H1 (cell line): Measurements from ENCODE around the gene GRIP2. TPM values are rescaled to one million over a fixed set of nuclear protein-coding genes. Genes with fewer than 3 reads are reported as not detected.

Experiments
- CTCF ChIA-PET: fragments of 300-600 bp; sonication (Branson Sonifier 250); formaldehyde crosslinking; loops from one replicate; lab custom pipeline; 2021; ENCODE audit not compliant: partially characterized antibody; lab: Charles Lee
- POLR2A ChIA-PET: fragments of 300-600 bp; sonication (Branson Sonifier 250); formaldehyde crosslinking; loops from one replicate; lab custom pipeline; 2021; ENCODE audit warnings: inconsistent platforms; ENCODE audit not compliant: partially characterized antibody; lab: Charles Lee
- DNase-seq, 2 experiments: peaks; one replicate each; pipeline versions ENCODE4 v3.0.0 to v3.0.0-alpha.2; 2010 to 2022; ENCODE audit warnings: low spot score in 2 of 2, low read depth in 1 of 2, mixed read lengths in 1 of 2
- FAIRE-seq: peaks from 2 replicates; lab custom pipeline; 2011; peaks lifted over from hg19 to GRCh38; lab: Jason Lieb, UNC
- H2AFZ ChIP-seq: 2 replicates; pipeline ENCODE4 v1.8.1; 2012; ENCODE audit warnings: low read length, inconsistent platforms
- H2AK5ac ChIP-seq: 2 replicates; pipeline ENCODE4 v1.6.1; 2013; ENCODE audit warnings: low read depth, low read length
- H2BK120ac ChIP-seq: replicated peaks from 2 replicates; pipeline ENCODE3; 2013; ENCODE audit warnings: low read depth, low read length, inconsistent platforms
- H2BK12ac ChIP-seq: 2 replicates; pipeline ENCODE4 v1.6.1; 2013; ENCODE audit warnings: low read depth, low read length
- H2BK15ac ChIP-seq: 2 replicates; pipeline ENCODE4 v1.6.1; 2013; ENCODE audit warnings: low read length
- H2BK20ac ChIP-seq: 2 replicates; pipeline ENCODE4 v1.6.1; 2013; ENCODE audit warnings: low read length
- H2BK5ac ChIP-seq: 2 replicates; pipeline ENCODE4 v1.6.1; 2013; ENCODE audit warnings: low read depth, low read length
- H3K14ac ChIP-seq: 2 replicates; pipeline ENCODE4 v1.6.1; 2013; ENCODE audit warnings: inconsistent platforms; ENCODE audit not compliant: insufficient read length
- H3K18ac ChIP-seq: 2 replicates; pipeline ENCODE4 v1.6.1; 2013; ENCODE audit warnings: low read length; ENCODE audit errors: extremely low read depth
- H3K23ac ChIP-seq: 2 replicates; pipeline ENCODE4 v1.6.1; 2013; ENCODE audit warnings: inconsistent platforms; ENCODE audit not compliant: insufficient read length
- H3K23me2 ChIP-seq: 2 replicates; pipeline ENCODE4 v1.6.1; 2013; ENCODE audit warnings: low read depth, low read length
- H3K27ac ChIP-seq: 2 replicates; pipeline ENCODE4 v1.6.1; 2011; ENCODE audit warnings: low read depth, low read length, inconsistent platforms
- H3K27me3 ChIP-seq, 4 experiments: replicated peaks in 1 of 4; 1 replicate in 1 of 4; 2 replicates in 3 of 4; pipeline versions ENCODE4 v1.6.1 to v1.8.1; 2011 to 2013; ENCODE audit warnings: low read length in 3 of 4, mild to moderate bottlenecking in 3 of 4, inconsistent platforms in 2 of 4, mixed read lengths in 2 of 4, moderate library complexity in 1 of 4; ENCODE audit not compliant: control insufficient read depth in 3 of 4, insufficient read depth in 3 of 4; ENCODE audit errors: extremely low read depth in 1 of 4
- H3K36me3 ChIP-seq, 4 experiments: 2 replicates each; pipeline versions ENCODE4 v1.6.1 to v1.8.1; 2011 to 2013; ENCODE audit warnings: mild to moderate bottlenecking in 4 of 4, low read length in 3 of 4, moderate library complexity in 2 of 4, control low read depth in 1 of 4, inconsistent platforms in 1 of 4; ENCODE audit not compliant: insufficient read depth in 4 of 4, control insufficient read depth in 2 of 4
- H3K4ac ChIP-seq: replicated peaks from 2 replicates; pipeline ENCODE3; 2013; ENCODE audit warnings: low read length, low read depth, mixed read lengths, inconsistent platforms; ENCODE audit not compliant: insufficient read length
- H3K4me1 ChIP-seq, 4 experiments: replicated peaks in 1 of 4; 1 replicate in 1 of 4; 2 replicates in 3 of 4; pipeline versions ENCODE4 v1.6.1 to v1.8.1; 2011 to 2013; ENCODE audit warnings: low read length in 3 of 4, inconsistent platforms in 2 of 4, mixed read lengths in 1 of 4; ENCODE audit not compliant: insufficient read depth in 4 of 4, control insufficient read depth in 3 of 4
- H3K4me2 ChIP-seq, 2 experiments: 2 replicates each; pipeline versions ENCODE4 v1.6.1 to v1.8.1; 2011 to 2013; ENCODE audit warnings: low read depth in 2 of 2, low read length in 2 of 2, control low read depth in 1 of 2, inconsistent platforms in 1 of 2, mild to moderate bottlenecking in 1 of 2; ENCODE audit not compliant: insufficient read depth in 1 of 2
- H3K4me3 ChIP-seq, 4 experiments: fragments of 200-600, 300-600 bp in 1 of 4; sonication (generic), shearing (Covaris generic), sonication (Bioruptor Twin) in 1 of 4; 2 replicates each; pipeline versions ENCODE4 v1.5.1 to v1.8.1; 2011 to 2016; ENCODE audit warnings: low read length in 4 of 4, low read depth in 3 of 4, control low read depth in 2 of 4, inconsistent platforms in 2 of 4, mild to moderate bottlenecking in 2 of 4, mixed read lengths in 1 of 4, moderate library complexity in 1 of 4; ENCODE audit not compliant: insufficient read depth in 2 of 4; ENCODE audit errors: extremely low read depth in 1 of 4
- H3K56ac ChIP-seq: replicated peaks from 2 replicates; pipeline ENCODE3; 2013; ENCODE audit warnings: low read depth, mild to moderate bottlenecking, mixed read lengths, low read length, inconsistent platforms; ENCODE audit not compliant: insufficient read length
- H3K79me1 ChIP-seq: 2 replicates; pipeline ENCODE4 v1.6.1; 2013; ENCODE audit warnings: low read depth, low read length, control low read depth
- H3K79me2 ChIP-seq, 2 experiments: 2 replicates each; pipeline versions ENCODE4 v1.6.1 to v1.8.1; 2012 to 2013; ENCODE audit warnings: low read length in 2 of 2, mild to moderate bottlenecking in 2 of 2, inconsistent platforms in 1 of 2; ENCODE audit not compliant: insufficient read depth in 2 of 2, control insufficient read depth in 1 of 2
- H3K9ac ChIP-seq, 4 experiments: replicated peaks in 1 of 4; 1 replicate in 1 of 4; 2 replicates in 3 of 4; pipeline versions ENCODE4 v1.6.1 to v1.8.1; 2011 to 2013; ENCODE audit warnings: low read depth in 3 of 4, low read length in 3 of 4, control low read depth in 2 of 4, mild to moderate bottlenecking in 2 of 4, moderate library complexity in 2 of 4, inconsistent platforms in 1 of 4; ENCODE audit errors: extremely low read depth in 1 of 4
- H3K9me3 ChIP-seq, 2 experiments: 2 replicates each; pipeline versions ENCODE4 v1.6.1 to v1.8.1; 2012 to 2013; ENCODE audit warnings: mild to moderate bottlenecking in 2 of 2, moderate library complexity in 2 of 2, control low read depth in 1 of 2, inconsistent platforms in 1 of 2, low read depth in 1 of 2, low read length in 1 of 2, mixed read lengths in 1 of 2; ENCODE audit not compliant: insufficient read depth in 2 of 2
- H4K20me1 ChIP-seq, 2 experiments: replicated peaks in 1 of 2; 2 replicates each; pipeline versions ENCODE3 to v1.8.1; 2011 to 2013; ENCODE audit warnings: inconsistent platforms in 2 of 2, low read length in 2 of 2, mild to moderate bottlenecking in 1 of 2; ENCODE audit not compliant: insufficient read depth in 2 of 2, control insufficient read depth in 1 of 2
- H4K5ac ChIP-seq: 2 replicates; pipeline ENCODE4 v1.6.1; 2013; ENCODE audit warnings: low read length, low read depth, mixed read lengths, inconsistent platforms; ENCODE audit not compliant: insufficient read length
- H4K8ac ChIP-seq: 2 replicates; pipeline ENCODE4 v1.8.0; 2013; ENCODE audit warnings: mild to moderate bottlenecking, moderate library complexity, low read length, inconsistent platforms; ENCODE audit not compliant: insufficient read depth; ENCODE audit errors: extremely low read depth
- H4K91ac ChIP-seq: replicated peaks from 2 replicates; pipeline ENCODE3; 2013; ENCODE audit warnings: low read length, mixed read lengths, inconsistent platforms; ENCODE audit not compliant: insufficient read length
- CBX5 ChIP-seq: fragments of 300-800, 300-1000 bp; sonication (generic); IDR thresholded peaks from 2 replicates; pipeline ENCODE4 v1.7.1; 2016; ENCODE audit warnings: antibody characterized with exemption, low read length, low read depth
- CBX8 ChIP-seq: fragments of 300-800, 300-1000 bp; sonication (generic); IDR thresholded peaks from 2 replicates; pipeline ENCODE4 v1.7.1; 2016; ENCODE audit warnings: low read depth, low read length, borderline replicate concordance
- GTF2F1 ChIP-seq: IDR thresholded peaks from 2 replicates; pipeline ENCODE4 v1.6.1; 2012; ENCODE audit warnings: low read depth, low read length, improper control_type of control experiment, borderline replicate concordance
- HDAC6 ChIP-seq: IDR thresholded peaks from one replicate; pipeline ENCODE4 v1.7.1; 2012; ENCODE audit warnings: low read depth, mild to moderate bottlenecking, inconsistent platforms, low read length, moderate library complexity
- PHF8 ChIP-seq: fragments of 200-600 bp; sonication (generic); conservative IDR thresholded peaks from 2 replicates; pipeline ENCODE4 v1.7.1; 2012; ENCODE audit warnings: low read depth, mild to moderate bottlenecking, inconsistent platforms, low read length, moderate library complexity
- SIX5 ChIP-seq: IDR thresholded peaks from 2 replicates; pipeline ENCODE4 v1.6.1; 2011; ENCODE audit warnings: mild to moderate bottlenecking, low read depth, low read length
- YY1 ChIP-seq: IDR thresholded peaks from 2 replicates; pipeline ENCODE4 v1.6.1; 2011; ENCODE audit warnings: low read depth, mild to moderate bottlenecking, low read length
- ZNF274 ChIP-seq: IDR thresholded peaks from 2 replicates; pipeline ENCODE4 v1.7.0; 2012; ENCODE audit warnings: low read length, borderline replicate concordance; ENCODE audit errors: extremely low read depth
- WGBS, 2 experiments: shearing (Covaris generic) in 1 of 2; methylation state at CpG; one replicate each; pipeline versions ENCODE4 v1.1.6 to v1.1.7; 2013 to 2015; ENCODE audit warnings: low lambda C conversion rate in 2 of 2, mixed read lengths in 2 of 2, inconsistent platforms in 1 of 2, low coverage in 1 of 2, missing lambda C conversion rate in 1 of 2; ENCODE audit not compliant: insufficient replicate concordance in 2 of 2, insufficient coverage in 1 of 2, insufficient read length in 1 of 2; ENCODE audit errors: extremely low coverage in 1 of 2, missing lambda C conversion rate in 1 of 2; 5-methylcytosine and 5-hydroxymethylcytosine counted together
- polyA plus RNA-seq, 7 experiments: library from polyadenylated mRNA; depleted of rRNA in 3 of 7; stranded (reverse) in 5 of 7; unstranded in 2 of 7; fragments of >200 nt in 5 of 7; fragments of 200-250 nt in 2 of 7; gene quantifications; 1 replicate in 5 of 7; 2 replicates in 1 of 7; 4 replicates in 1 of 7; pipeline versions ENCODE4 v1.2.1 to v1.2.3, GENCODE V29; 2011 to 2013; ENCODE audit warnings: missing spikeins in 2 of 7, mixed read lengths in 2 of 7
- total RNA-seq: library from RNA; stranded (reverse); fragmentation: NEBNext Ultra II Directional; extraction: Animal tissue kit (Norgen Biotek cat#: 25700); gene quantifications from 2 replicates; pipeline ENCODE4 v1.2.1, GENCODE V29; 2021
- TF ChIP-seq, protein P1 (sequence below): IDR thresholded peaks from 2 replicates; pipeline ENCODE4 v1.6.1; 2011; ENCODE audit warnings: low read depth, mild to moderate bottlenecking, low read length; ENCODE audit not compliant: insufficient read depth
- TF ChIP-seq, protein P2 (sequence below): IDR thresholded peaks from 2 replicates; pipeline ENCODE4 v1.6.1; 2012; ENCODE audit warnings: inconsistent platforms
- TF ChIP-seq, protein P3 (sequence below): IDR thresholded peaks from 2 replicates; pipeline ENCODE4 v1.6.1; 2011; ENCODE audit warnings: low read length, improper control_type of control experiment

The GRIP2 gene
- total and polyA plus RNA-seq, 2 of the 8 experiments (the other 6 are each of a cell fraction or from before 2014, with no cell fraction given): 2.5 to 6.4 TPM

DNA sequence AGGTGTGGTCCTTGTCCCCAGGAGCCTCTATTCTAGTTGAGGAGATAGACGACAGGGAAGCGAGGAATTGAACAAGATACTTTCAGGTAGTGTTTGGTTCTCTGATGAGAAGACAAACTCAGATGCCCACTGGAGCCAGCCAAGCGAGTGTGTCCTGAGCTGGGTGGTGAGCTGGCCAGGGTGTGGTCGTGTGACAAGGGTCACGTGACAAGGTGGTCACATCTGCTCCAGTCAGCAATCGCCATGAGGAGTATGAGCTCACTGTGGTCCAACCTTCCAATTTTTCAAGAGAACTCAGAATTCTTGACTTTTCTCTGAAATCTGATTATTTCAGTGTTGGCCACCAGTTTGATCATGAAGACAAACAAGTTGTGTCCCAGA is 98.2 kb downstream of the GRIP2 start:
- peaks cover 15 to 31% of the 10 kb centered on the region in 2 experiments for H4K20me1 ChIP-seq
- no peak overlapping the region for H2AFZ ChIP-seq
- H3K23ac ChIP-seq: no peak overlapping the region
- TF ChIP-seq YY1 (no peak), CBX8 (no peak), GTF2F1 (no peak), SIX5 (no peak), CBX5 (no peak), PHF8 (no peak), HDAC6 (no peak), ZNF274 (no peak)
- TF ChIP-seq, protein P1, sequence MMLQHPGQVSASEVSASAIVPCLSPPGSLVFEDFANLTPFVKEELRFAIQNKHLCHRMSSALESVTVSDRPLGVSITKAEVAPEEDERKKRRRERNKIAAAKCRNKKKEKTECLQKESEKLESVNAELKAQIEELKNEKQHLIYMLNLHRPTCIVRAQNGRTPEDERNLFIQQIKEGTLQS: no peak
- TF ChIP-seq, protein P2, sequence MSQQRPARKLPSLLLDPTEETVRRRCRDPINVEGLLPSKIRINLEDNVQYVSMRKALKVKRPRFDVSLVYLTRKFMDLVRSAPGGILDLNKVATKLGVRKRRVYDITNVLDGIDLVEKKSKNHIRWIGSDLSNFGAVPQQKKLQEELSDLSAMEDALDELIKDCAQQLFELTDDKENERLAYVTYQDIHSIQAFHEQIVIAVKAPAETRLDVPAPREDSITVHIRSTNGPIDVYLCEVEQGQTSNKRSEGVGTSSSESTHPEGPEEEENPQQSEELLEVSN: no peak
- TF ChIP-seq, protein P3, sequence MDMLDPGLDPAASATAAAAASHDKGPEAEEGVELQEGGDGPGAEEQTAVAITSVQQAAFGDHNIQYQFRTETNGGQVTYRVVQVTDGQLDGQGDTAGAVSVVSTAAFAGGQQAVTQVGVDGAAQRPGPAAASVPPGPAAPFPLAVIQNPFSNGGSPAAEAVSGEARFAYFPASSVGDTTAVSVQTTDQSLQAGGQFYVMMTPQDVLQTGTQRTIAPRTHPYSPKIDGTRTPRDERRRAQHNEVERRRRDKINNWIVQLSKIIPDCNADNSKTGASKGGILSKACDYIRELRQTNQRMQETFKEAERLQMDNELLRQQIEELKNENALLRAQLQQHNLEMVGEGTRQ: no peak

More for the DNA sequence above, 98.2 kb downstream of the GRIP2 start:
- Histone ChIP-seq H3K4me3 (no peak overlapping the region), H3K9me3 (no peaks in the 10 kb centered on the region), H2BK5ac (peak overlapping the region; percentile 53; the same call in 1 of the 2 replicates), H2BK12ac (no peak overlapping the region), H3K4me2 (no peak overlapping the region), H3K27me3 (no peaks in the 10 kb centered on the region; a peak in 1 of 7 replicates), H3K9ac (no peak overlapping the region), H3K27ac (no peak overlapping the region), H3K14ac (no peak overlapping the region), H2BK20ac (no peak overlapping the region), H3K4ac (no peak overlapping the region), H4K5ac (no peak overlapping the region), H3K23me2 (peaks cover 2% of the 10 kb centered on the region; the same call in 1 of the 2 replicates), H2AK5ac (no peak overlapping the region), H3K18ac (no peak overlapping the region), H2BK120ac (no peak overlapping the region), H3K4me1 (peaks cover 5 to 16% (median 9%) of the 10 kb centered on the region in 4 experiments), H2BK15ac (no peak overlapping the region), H3K36me3 (peaks cover 6 to 26% (median 14%) of the 10 kb centered on the region in 4 experiments; a peak in 7 of 8 replicates), H3K79me1 (peaks cover 37% of the 10 kb centered on the region), H4K8ac (no peak overlapping the region), H3K79me2 (peaks cover under 1 to 46% of the 10 kb centered on the region in 2 experiments; a peak in 3 of 4 replicates), H3K56ac (no peak overlapping the region), H4K91ac (no peak overlapping the region)
- CTCF ChIA-PET: interaction anchor here (0.7 to 3.0 kb wide), 12 partner anchors 9 to 259 kb away, joined by 3 to 12 read pairs (median 3); no protein-coding TSS in a partner anchor
- FAIRE-seq: no peak
- DNase-seq: no peak
- POLR2A ChIA-PET: interaction anchor here (1.0 to 2.3 kb wide), 5 partner anchors 10 to 68 kb away, joined by 3 to 4 read pairs (median 3); no protein-coding TSS in a partner anchor
- WGBS, 2 experiments: 90% methylated on average over 6 of the region's 6 CpGs; no CpG with 5 or more reads in 1 of the 2 experiments
